Upper lobe of left lung (tissue), 4 donors: ENCODE results near the gene ETFDH.

Experiments
- EP300 ChIP-seq, 4 donors: sonication (generic); formaldehyde crosslinking; IDR thresholded peaks; one replicate each; pipeline ENCODE4 v1.5.1; 2017; ENCODE audit warnings: antibody characterized with exemption in 4 of 4, control low read depth in 2 of 4
- POLR2A ChIP-seq, 4 donors: fragments of 450-650 bp; IDR thresholded peaks; one replicate each; pipeline ENCODE4 v1.5.1; 2016 to 2017; ENCODE audit warnings: antibody characterized with exemption in 4 of 4, mild to moderate bottlenecking in 2 of 4
- POLR2AphosphoS5 ChIP-seq, 2 donors: sonication (generic); formaldehyde crosslinking; IDR thresholded peaks; one replicate each; pipeline ENCODE4 v1.5.1; 2017; ENCODE audit warnings: antibody characterized with exemption in 2 of 2
- TF ChIP-seq, protein P1 (sequence below), 6 experiments: fragments of 450-650 bp in 4 of 6; fragments of 200-600 bp in 2 of 6; sonication (generic) in 2 of 6; IDR thresholded peaks; one replicate each; pipeline ENCODE4 v1.5.1; 2016 to 2019; ENCODE audit warnings: antibody characterized with exemption in 6 of 6

DNA sequence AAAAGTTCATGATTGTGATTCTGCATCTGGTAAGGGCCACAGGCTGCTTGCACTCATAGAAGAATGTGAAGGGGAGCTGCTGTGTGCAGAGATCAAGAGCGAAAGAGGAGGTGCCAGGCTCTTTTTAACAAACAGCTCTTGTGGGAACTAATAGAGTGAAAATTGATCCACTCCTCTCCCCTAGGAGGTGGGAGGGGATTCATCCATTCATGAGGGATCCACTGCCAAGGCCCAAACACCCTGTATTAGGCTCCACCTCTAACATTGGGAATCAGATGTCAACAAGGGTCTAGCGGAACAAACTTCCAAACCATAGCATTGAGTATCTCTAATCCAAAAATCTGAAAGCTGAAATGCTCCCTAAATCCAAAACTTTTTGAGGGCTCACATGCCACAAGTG, 67.5 kb downstream of the ETFDH start:
- TF ChIP-seq, protein P1, sequence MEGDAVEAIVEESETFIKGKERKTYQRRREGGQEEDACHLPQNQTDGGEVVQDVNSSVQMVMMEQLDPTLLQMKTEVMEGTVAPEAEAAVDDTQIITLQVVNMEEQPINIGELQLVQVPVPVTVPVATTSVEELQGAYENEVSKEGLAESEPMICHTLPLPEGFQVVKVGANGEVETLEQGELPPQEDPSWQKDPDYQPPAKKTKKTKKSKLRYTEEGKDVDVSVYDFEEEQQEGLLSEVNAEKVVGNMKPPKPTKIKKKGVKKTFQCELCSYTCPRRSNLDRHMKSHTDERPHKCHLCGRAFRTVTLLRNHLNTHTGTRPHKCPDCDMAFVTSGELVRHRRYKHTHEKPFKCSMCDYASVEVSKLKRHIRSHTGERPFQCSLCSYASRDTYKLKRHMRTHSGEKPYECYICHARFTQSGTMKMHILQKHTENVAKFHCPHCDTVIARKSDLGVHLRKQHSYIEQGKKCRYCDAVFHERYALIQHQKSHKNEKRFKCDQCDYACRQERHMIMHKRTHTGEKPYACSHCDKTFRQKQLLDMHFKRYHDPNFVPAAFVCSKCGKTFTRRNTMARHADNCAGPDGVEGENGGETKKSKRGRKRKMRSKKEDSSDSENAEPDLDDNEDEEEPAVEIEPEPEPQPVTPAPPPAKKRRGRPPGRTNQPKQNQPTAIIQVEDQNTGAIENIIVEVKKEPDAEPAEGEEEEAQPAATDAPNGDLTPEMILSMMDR (IDR thresholded peaks at IDR 0.05), result no peak
- TF ChIP-seq POLR2A (IDR thresholded peaks at IDR 0.05), result no peak
- TF ChIP-seq POLR2AphosphoS5 (IDR thresholded peaks at IDR 0.05), result no peak
- no peak for TF ChIP-seq EP300 (IDR thresholded peaks at IDR 0.05)
